ENCODE measurements around the gene ARID4B.
A peak's percentile ranks its signal among the peaks of the same experiment; 100 is the strongest.
"Not testable (repeated sequence)": the region's sequence is repeated elsewhere in the genome, so short reads cannot be mapped to it uniquely, and the experiment has no call there.

The ARID4B gene

DNA sequence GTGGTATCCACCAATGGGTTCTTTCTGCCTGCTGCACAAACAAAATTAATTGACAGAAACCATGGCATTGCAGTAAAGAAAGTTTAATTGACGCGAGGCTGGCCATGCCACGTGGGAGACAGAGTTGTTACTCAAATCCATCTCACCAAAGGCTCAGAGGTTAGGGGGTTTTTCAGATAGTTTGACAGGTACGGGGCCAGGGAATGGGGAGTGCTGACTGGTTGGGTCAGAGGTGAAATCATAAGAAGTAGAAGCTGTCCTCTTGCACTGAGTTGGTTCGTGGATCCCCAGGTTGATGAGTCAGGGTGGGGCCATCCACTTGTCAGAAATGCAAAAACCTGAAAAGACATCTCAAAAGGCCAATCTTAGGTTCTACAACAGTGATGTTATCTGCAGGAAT is 38.3 kb upstream of the ARID4B start:
- peak overlapping the region; percentile 90 for H3K27ac ChIP-seq
- TF ChIP-seq, protein P1, sequence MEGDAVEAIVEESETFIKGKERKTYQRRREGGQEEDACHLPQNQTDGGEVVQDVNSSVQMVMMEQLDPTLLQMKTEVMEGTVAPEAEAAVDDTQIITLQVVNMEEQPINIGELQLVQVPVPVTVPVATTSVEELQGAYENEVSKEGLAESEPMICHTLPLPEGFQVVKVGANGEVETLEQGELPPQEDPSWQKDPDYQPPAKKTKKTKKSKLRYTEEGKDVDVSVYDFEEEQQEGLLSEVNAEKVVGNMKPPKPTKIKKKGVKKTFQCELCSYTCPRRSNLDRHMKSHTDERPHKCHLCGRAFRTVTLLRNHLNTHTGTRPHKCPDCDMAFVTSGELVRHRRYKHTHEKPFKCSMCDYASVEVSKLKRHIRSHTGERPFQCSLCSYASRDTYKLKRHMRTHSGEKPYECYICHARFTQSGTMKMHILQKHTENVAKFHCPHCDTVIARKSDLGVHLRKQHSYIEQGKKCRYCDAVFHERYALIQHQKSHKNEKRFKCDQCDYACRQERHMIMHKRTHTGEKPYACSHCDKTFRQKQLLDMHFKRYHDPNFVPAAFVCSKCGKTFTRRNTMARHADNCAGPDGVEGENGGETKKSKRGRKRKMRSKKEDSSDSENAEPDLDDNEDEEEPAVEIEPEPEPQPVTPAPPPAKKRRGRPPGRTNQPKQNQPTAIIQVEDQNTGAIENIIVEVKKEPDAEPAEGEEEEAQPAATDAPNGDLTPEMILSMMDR (IDR thresholded peaks at IDR 0.05), result no peak
- TF ChIP-seq ZFX (IDR thresholded peaks at IDR 0.05; ENCODE audit: borderline replicate concordance), result no peak

DNA sequence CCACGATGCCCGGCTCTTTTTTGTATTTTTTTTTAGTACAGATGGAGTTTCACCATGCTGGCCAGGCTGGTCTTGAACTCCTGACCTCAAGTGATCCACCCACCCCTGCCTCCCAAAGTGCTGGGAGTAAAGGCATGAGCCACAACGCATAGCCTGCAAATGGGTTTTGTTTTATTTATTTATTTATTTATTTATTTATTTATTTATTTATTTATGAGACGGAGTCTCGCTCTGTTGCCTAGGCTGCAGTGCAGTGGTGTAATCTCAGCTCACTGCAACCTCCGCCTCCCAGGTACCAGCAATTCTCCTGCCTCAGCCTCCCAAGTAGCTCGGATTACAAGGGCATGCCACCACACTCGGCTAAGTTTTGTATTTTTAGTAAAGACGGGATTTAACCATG is 36.2 kb upstream of the ARID4B start:
- H3K27ac ChIP-seq, result not testable (repeated sequence)

DNA sequence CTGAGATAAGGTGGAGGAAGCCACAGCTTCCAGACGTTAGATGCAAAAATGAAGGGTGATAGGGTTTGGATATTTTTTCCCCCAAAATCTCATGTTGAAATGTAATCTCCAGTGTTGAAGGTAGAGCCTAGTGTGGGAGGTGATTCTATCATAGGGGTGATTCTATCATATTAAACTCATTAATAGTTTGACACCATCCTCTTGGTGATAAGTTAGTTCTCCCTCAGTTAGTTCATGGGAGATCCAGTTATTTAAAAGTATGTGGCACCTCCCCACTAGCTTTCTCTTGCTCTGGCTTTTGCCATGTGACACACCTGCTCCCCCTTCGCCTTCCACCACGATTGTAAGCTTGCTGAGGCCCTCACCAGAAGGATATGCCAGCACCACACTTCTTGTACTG is 30.9 kb upstream of the ARID4B start:
- H3K27ac ChIP-seq, result no peak overlapping the region
- no peak for TF ChIP-seq ZFX (IDR thresholded peaks at IDR 0.05; ENCODE audit: borderline replicate concordance)
- TF ChIP-seq, protein P1 (IDR thresholded peaks at IDR 0.05), result no peak

DNA sequence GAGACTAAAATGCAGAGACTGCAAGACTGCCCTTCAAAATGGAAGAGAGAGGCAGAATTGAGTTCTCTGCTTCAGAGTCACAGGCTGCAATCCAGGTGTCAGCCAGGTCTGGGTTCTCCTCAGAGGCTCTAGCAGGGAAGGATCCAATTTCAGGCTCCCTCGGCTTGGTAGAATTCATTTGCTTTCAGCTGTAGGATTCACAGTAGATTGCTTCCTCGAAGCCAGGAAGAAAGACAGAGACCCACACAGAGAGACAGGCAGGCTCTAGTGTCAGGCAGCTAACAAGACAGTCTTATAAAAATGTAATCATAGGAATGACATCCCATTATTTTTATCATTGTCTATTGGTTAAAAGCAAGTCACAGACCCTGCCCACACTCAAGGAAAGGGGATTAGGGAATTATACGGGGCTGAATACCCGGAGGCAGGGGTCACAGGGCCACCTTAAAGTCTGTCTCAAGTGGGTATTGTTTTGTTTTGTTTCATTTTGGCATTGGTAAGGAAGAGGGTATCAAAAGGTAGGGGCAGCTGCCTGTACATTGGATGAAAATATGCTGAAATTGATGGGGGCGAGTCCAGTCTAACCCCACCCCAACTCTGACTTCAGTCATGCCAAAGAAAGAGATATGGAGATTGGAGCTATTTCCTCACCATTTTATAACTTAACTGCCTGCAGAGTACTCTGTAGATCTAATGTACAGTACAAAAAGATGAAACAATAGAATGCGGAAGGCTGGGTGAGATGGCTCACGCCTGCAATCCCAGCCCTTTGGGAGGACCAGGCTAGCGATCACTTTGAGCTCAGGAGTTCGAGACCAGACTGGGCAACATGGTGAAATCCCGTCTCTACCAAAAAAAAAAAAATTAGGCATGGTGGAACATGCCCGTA is 29.8 kb upstream of the ARID4B start:
- H3K27ac ChIP-seq, result no peak overlapping the region
- TF ChIP-seq ZFX (IDR thresholded peaks at IDR 0.05; ENCODE audit: borderline replicate concordance), result no peak
- TF ChIP-seq, protein P1 (IDR thresholded peaks at IDR 0.05), result no peak

DNA sequence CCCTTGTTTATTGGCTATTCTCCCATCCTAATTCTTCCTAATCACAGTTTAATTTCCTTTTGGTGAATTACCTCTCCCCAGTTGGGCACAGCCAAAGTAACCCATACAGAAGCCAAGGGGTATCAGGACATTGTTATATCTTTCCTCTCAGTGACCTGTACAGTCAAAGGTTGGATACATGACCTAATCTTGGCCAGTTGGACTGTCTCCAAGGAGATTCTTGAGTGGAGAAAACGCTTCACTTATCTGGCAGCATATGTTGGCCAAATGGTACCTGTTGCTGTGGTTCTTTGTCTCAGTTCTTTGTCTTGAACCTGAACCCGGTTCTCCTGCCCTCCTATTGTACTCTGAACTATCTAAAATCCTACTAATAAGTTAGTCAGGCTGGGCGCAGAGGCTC is 23.9 kb upstream of the ARID4B start:
- no peak overlapping the region for H3K27ac ChIP-seq

DNA sequence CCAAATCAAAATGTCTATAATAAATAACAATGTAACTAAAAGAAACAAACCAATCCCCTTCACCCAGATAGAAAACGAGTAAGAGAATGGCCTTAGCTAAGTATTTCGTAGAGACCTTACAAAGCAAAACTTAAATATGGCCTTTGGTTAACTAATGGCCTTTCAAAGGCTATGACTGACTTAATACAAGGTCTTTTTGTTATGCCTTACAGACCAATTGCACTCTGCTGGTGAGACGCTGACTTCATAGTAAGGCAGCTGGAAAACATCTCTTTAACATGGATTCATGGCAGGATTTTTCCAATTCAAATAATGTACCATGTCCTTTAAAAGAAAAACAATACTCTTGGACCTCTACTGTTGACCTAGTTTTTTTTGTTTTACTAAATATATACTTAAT is 23.5 kb upstream of the ARID4B start:
- no peak overlapping the region for H3K27ac ChIP-seq
- TF ChIP-seq, protein P1 (IDR thresholded peaks at IDR 0.05), result no peak
- no peak for TF ChIP-seq ZFX (IDR thresholded peaks at IDR 0.05; ENCODE audit: borderline replicate concordance)

More for the DNA sequence above, 23.9 kb upstream of the ARID4B start:
- TF ChIP-seq, protein P1 (IDR thresholded peaks at IDR 0.05), result no peak
- no peak for TF ChIP-seq ZFX (IDR thresholded peaks at IDR 0.05; ENCODE audit: borderline replicate concordance)

DNA sequence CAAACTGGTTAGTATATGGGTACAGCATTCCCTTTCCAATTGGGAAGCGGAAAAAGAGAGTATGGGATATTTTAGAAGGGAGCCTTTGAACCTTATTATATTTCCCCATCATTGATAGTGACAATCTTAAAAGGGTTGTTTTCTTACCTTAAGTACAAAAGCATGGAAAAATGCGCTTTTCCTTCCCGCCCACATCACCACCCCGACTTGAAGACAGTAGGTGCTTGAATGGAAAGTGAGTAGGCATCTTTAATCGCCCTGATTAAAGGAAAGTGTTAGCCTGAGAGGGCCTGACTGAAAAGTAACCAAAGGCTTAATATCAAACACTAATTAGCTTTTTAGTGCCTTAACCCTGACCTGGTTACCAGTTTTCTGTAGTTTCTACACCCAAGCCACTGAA is 15.7 kb upstream of the ARID4B start:
- no peak overlapping the region for H3K27ac ChIP-seq
- TF ChIP-seq ZFX (IDR thresholded peaks at IDR 0.05; ENCODE audit: borderline replicate concordance), result no peak
- TF ChIP-seq, protein P1 (IDR thresholded peaks at IDR 0.05), result no peak
